ENCODE data around the gene TNP2.
A peak's percentile ranks its signal among the peaks of the same experiment; 100 is the strongest.
"Not testable (repeated sequence)": the region's sequence is repeated elsewhere in the genome, so short reads cannot be mapped to it uniquely, and the experiment has no call there.

Gene TNP2

GRCh38 chr16:11299865-11300559, 30.9 kb upstream of the TNP2 start:
- no peak for DNase-seq

- not testable (repeated sequence) for DNase-seq
These were observed 29.9 kb upstream of the TNP2 start for GRCh38 chr16:11298950-11299547.

GRCh38 chr16:11298143-11298900, 29.2 kb upstream of the TNP2 start:
- no peak for DNase-seq

DNA sequence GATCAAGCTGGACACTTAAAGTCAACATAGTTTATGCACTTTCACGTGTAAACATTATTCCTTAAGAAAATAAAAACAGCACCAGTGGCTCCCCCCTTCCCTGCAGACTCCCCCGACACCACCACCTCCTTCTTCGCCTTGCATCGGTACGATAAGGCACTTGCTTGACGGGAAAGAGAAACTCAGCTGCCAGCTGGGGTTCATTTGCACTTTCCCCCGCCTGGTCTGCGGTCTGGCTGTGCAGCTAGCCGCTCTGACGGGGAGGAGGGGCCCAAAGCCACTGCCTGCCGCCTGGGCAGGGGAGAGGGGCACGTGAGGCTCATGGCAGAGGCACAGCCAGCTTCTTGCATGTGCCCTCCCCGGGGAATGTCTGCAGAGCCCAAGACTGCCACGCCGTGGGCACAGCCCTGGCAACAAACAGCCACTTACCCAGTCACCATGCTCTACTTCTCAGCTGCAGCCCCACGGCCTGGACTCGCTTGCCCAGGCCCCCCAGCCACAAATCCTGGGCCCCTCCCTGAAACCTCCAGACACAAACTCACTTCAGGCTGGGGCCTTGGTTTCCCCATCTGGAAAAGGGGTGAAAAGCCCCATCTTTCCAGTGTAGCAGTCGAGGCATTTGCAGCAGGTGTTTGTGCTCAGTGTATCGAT, 28.5 kb upstream of the TNP2 start:
- DNase-seq = peak; percentile 26 to 44

GRCh38 chr16:11296706-11297491, 27.8 kb upstream of the TNP2 start:
- DNase-seq = no peak

- no peak for DNase-seq
These were observed 27.2 kb upstream of the TNP2 start for GRCh38 chr16:11296351-11296705.

DNA sequence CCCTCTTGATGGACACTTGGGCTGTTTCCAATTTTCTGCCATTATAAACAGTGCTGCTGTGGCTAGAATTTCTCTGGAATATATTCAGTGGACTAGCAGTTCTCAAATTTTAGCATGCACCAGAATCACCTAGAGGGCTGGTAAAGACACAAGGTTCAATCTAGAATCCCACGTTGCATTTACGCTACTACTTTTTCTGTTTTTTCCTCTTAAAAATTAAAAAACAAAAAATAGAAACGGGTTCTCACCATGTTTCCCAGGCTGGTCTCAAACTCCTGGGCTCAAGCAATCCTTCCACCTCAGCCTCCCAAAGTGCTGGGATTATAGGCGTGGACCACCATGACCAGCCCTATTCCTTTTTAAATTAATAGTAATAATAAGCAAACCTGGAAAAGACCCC, 26.5 kb upstream of the TNP2 start:
- DNase-seq = no peak

DNA sequence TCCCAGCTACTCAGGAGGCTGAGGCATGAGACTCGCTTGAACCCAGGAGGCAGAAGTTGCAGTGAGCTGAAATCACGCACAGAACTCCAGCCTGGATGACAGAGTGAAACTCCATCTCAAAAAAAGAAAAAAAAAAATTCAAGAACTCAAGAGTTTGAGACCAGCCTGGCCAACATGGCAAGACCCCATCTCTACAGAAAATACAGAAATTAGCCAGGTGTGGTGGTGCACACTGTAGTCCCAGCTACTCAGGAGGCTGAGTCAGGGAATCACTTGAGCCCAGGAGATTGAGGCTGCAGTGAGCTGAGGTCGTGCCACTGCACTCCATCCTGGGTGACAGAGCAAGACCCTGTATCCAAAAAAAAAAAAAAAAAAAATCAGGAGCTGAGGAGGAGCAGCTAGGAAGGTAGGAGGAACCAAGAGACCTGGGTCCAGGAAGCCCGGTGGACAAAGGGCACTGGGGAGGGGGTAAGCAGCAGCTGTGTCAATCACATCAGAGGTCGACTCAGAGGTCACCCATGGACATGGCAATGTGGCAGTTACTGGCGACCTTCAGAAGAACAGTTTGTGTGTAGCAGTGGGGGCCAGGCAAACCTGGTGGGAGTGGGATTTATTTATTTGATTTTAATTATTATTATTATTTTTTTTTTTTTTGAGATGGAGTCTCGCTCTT, 23.1 kb upstream of the TNP2 start:
- DNase-seq = no peak

DNA sequence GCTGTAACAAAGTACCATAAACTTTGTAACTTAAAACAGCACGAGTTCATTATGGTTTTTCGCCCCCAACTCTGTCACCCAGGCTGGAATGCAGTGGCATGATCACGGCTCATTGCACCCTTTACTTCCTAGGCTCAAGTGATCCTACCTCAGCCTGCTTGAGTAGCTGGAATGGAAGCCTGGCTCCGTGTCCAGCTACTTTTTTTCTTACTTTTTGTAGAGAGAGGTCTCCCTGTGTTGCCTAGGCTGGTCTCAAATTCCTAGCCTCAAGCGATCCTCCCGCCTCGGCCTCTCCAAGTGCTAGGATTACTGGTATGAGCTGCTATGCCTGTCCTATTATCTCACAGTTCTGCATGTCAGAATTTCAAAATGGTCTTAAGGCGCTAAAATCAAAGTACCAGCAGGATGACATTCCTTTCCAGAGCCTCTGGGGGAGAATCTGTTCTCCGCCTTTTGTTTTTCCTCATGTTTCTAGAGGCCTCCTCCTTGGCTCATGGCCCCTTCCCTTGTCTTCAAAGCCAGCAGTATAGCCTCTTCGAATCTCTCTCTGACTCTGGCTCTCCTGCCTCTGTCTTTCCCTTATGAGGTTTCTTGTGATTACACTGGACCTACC, 22.1 kb upstream of the TNP2 start:
- DNase-seq = no peak

- no peak for DNase-seq
These were observed 21.2 kb upstream of the TNP2 start for GRCh38 chr16:11290102-11290893.

- not testable (repeated sequence) for DNase-seq
These were observed 20.6 kb upstream of the TNP2 start for GRCh38 chr16:11289696-11290095.

DNA sequence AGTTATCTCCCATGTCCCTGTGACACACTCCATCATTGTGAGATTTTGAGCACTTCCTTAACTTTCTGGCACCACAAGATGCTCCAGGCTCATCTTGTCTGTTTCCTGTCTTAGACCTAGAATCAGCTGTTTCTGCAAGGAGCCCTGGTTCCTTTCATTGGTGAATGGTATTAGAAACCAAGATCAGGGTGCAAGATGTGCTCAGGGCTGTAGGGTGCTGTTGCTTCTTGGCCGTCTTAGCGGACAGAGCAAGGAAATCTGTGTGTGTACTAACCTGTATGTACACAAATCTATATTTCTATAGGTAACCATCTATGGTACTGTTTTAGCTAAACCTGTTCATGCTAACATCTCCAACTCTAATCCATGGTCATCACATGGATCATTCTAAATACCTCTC, 20.1 kb upstream of the TNP2 start:
- no peak for DNase-seq

DNA sequence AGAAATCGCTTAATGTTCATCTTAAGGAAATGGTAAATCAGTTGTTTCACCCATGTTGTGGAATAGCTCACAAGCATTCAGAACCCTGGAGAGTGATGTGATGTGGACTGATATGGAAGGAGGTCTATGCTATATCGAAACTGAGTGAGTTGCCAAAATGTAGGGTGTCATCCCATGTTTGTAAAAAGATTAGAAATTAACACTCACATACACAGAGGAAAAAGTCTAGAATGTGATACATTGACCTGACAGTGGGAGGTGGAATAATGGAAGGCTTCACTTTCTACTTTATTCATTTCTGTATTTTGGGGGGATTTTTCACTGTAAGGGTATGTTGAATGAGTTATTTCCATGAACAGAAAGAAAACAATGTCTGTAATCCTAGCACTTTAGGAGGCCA, 16.7 kb upstream of the TNP2 start:
- no peak for DNase-seq

DNA sequence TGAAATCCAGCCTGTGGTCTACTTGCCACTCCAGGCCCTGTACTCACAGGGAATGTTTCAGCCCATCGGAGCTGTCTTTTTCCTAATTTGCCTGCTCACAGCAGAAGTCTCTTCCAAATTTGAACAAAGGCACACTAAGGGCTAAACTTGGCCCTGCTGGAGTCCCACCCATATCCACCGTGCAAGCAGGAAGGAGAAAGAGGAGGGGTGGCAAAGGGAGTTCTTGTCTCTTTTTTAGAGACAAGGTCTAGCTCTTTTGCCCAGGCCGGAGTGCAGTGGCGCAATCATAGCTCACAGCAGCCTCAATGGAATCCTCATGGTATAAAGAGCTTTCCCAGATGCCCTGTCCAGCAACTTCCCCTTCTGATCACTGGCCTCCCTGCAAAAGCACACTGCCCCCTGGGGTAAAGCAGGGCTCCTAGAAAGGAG, 14.7 kb upstream of the TNP2 start:
- DNase-seq = no peak

DNA sequence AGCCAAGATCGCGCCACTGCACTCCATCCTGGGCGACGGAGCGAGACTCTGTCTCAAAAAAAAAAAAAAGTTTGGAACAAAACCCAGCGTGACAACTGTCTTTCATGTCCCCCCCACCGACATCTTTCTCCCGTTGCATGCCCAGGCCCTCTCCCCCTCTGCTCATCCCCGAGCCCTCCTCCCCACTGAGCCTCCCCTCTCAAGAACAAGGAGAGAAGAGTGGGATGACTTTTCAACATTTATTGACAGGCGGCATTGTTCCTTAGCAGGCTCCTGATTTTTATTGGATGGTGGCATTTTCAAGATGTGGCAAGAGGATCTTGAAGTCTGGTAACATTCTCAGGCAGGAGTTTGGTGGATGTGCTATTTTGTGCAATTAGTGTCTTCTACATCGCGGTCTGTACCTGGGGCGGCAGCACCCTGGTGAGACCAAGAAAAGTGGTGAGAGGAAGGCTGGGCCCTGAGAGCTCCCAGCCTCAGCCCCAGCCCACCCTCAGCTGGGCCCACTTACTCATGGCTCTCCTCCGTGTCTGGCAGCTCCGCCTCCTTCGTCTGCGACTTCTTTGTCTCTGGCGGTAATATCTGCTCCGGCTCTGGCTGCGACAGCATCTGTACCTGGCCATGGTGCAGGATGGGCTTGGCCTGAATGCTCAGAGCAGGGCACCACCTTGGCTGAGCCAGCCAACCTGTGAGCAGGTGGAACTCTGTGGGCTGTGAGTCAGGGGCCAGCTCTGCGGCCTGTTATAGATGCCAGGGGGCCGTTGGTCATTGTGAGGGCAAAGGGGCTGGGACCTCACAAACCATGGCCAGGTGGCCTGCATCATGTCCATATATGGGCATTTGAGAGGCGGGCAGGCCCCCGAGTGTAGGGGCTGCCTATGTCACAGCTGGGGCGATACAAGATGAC, 11.7 kb upstream of the TNP2 start, which contains the start of gene PRM1:
Gene PRM1 (minus strand): TSS at position 715 of the 907 bp plus-strand sequence. CDS start 92 bp downstream, at position 623.
- DNase-seq = no peak

- no peak for DNase-seq
These were observed 9.8 kb upstream of the TNP2 start for GRCh38 chr16:11278681-11279628.

- DNase-seq = no peak
These were observed 8.6 kb upstream of the TNP2 start for GRCh38 chr16:11277607-11278337.

Measured in SHP77 (cell line).